H1 (cell line): ENCODE results near the gene KLHL7. TPM values are rescaled to one million over a fixed set of nuclear protein-coding genes. Genes with fewer than 3 reads are reported as not detected.

Source experiments
- CTCF ChIA-PET: fragments of 300-600 bp; sonication (Branson Sonifier 250); formaldehyde crosslinking; loops from one replicate; lab custom pipeline; 2021; ENCODE audit not compliant: partially characterized antibody; lab: Charles Lee
- POLR2A ChIA-PET: fragments of 300-600 bp; sonication (Branson Sonifier 250); formaldehyde crosslinking; loops from one replicate; lab custom pipeline; 2021; ENCODE audit warnings: inconsistent platforms; ENCODE audit not compliant: partially characterized antibody; lab: Charles Lee
- DNase-seq, 2 experiments: peaks; one replicate each; pipeline versions ENCODE4 v3.0.0 to v3.0.0-alpha.2; 2010 to 2022; ENCODE audit warnings: low spot score in 2 of 2, low read depth in 1 of 2, mixed read lengths in 1 of 2
- FAIRE-seq: peaks from 2 replicates; lab custom pipeline; 2011; peaks lifted over from hg19 to GRCh38; lab: Jason Lieb, UNC
- H2AFZ ChIP-seq: 2 replicates; pipeline ENCODE4 v1.8.1; 2012; ENCODE audit warnings: low read length, inconsistent platforms
- H2AK5ac ChIP-seq: 2 replicates; pipeline ENCODE4 v1.6.1; 2013; ENCODE audit warnings: low read depth, low read length
- H2BK120ac ChIP-seq: replicated peaks from 2 replicates; pipeline ENCODE3; 2013; ENCODE audit warnings: low read depth, low read length, inconsistent platforms
- H2BK12ac ChIP-seq: 2 replicates; pipeline ENCODE4 v1.6.1; 2013; ENCODE audit warnings: low read depth, low read length
- H2BK15ac ChIP-seq: 2 replicates; pipeline ENCODE4 v1.6.1; 2013; ENCODE audit warnings: low read length
- H2BK20ac ChIP-seq: 2 replicates; pipeline ENCODE4 v1.6.1; 2013; ENCODE audit warnings: low read length
- H2BK5ac ChIP-seq: 2 replicates; pipeline ENCODE4 v1.6.1; 2013; ENCODE audit warnings: low read depth, low read length
- H3K14ac ChIP-seq: 2 replicates; pipeline ENCODE4 v1.6.1; 2013; ENCODE audit warnings: inconsistent platforms; ENCODE audit not compliant: insufficient read length
- H3K18ac ChIP-seq: 2 replicates; pipeline ENCODE4 v1.6.1; 2013; ENCODE audit warnings: low read length; ENCODE audit errors: extremely low read depth
- H3K23ac ChIP-seq: 2 replicates; pipeline ENCODE4 v1.6.1; 2013; ENCODE audit warnings: inconsistent platforms; ENCODE audit not compliant: insufficient read length
- H3K23me2 ChIP-seq: 2 replicates; pipeline ENCODE4 v1.6.1; 2013; ENCODE audit warnings: low read depth, low read length
- H3K27ac ChIP-seq: 2 replicates; pipeline ENCODE4 v1.6.1; 2011; ENCODE audit warnings: low read depth, low read length, inconsistent platforms
- H3K27me3 ChIP-seq, 4 experiments: replicated peaks in 1 of 4; 1 replicate in 1 of 4; 2 replicates in 3 of 4; pipeline versions ENCODE4 v1.6.1 to v1.8.1; 2011 to 2013; ENCODE audit warnings: low read length in 3 of 4, mild to moderate bottlenecking in 3 of 4, inconsistent platforms in 2 of 4, mixed read lengths in 2 of 4, moderate library complexity in 1 of 4; ENCODE audit not compliant: control insufficient read depth in 3 of 4, insufficient read depth in 3 of 4; ENCODE audit errors: extremely low read depth in 1 of 4
- H3K36me3 ChIP-seq, 4 experiments: 2 replicates each; pipeline versions ENCODE4 v1.6.1 to v1.8.1; 2011 to 2013; ENCODE audit warnings: mild to moderate bottlenecking in 4 of 4, low read length in 3 of 4, moderate library complexity in 2 of 4, control low read depth in 1 of 4, inconsistent platforms in 1 of 4; ENCODE audit not compliant: insufficient read depth in 4 of 4, control insufficient read depth in 2 of 4
- H3K4ac ChIP-seq: replicated peaks from 2 replicates; pipeline ENCODE3; 2013; ENCODE audit warnings: low read length, low read depth, mixed read lengths, inconsistent platforms; ENCODE audit not compliant: insufficient read length
- H3K4me1 ChIP-seq, 4 experiments: replicated peaks in 1 of 4; 1 replicate in 1 of 4; 2 replicates in 3 of 4; pipeline versions ENCODE4 v1.6.1 to v1.8.1; 2011 to 2013; ENCODE audit warnings: low read length in 3 of 4, inconsistent platforms in 2 of 4, mixed read lengths in 1 of 4; ENCODE audit not compliant: insufficient read depth in 4 of 4, control insufficient read depth in 3 of 4
- H3K4me2 ChIP-seq, 2 experiments: 2 replicates each; pipeline versions ENCODE4 v1.6.1 to v1.8.1; 2011 to 2013; ENCODE audit warnings: low read depth in 2 of 2, low read length in 2 of 2, control low read depth in 1 of 2, inconsistent platforms in 1 of 2, mild to moderate bottlenecking in 1 of 2; ENCODE audit not compliant: insufficient read depth in 1 of 2
- H3K4me3 ChIP-seq, 4 experiments: fragments of 200-600, 300-600 bp in 1 of 4; sonication (generic), shearing (Covaris generic), sonication (Bioruptor Twin) in 1 of 4; 2 replicates each; pipeline versions ENCODE4 v1.5.1 to v1.8.1; 2011 to 2016; ENCODE audit warnings: low read length in 4 of 4, low read depth in 3 of 4, control low read depth in 2 of 4, inconsistent platforms in 2 of 4, mild to moderate bottlenecking in 2 of 4, mixed read lengths in 1 of 4, moderate library complexity in 1 of 4; ENCODE audit not compliant: insufficient read depth in 2 of 4; ENCODE audit errors: extremely low read depth in 1 of 4
- H3K56ac ChIP-seq: replicated peaks from 2 replicates; pipeline ENCODE3; 2013; ENCODE audit warnings: low read depth, mild to moderate bottlenecking, mixed read lengths, low read length, inconsistent platforms; ENCODE audit not compliant: insufficient read length
- H3K79me1 ChIP-seq: 2 replicates; pipeline ENCODE4 v1.6.1; 2013; ENCODE audit warnings: low read depth, low read length, control low read depth
- H3K79me2 ChIP-seq, 2 experiments: 2 replicates each; pipeline versions ENCODE4 v1.6.1 to v1.8.1; 2012 to 2013; ENCODE audit warnings: low read length in 2 of 2, mild to moderate bottlenecking in 2 of 2, inconsistent platforms in 1 of 2; ENCODE audit not compliant: insufficient read depth in 2 of 2, control insufficient read depth in 1 of 2
- H3K9ac ChIP-seq, 4 experiments: replicated peaks in 1 of 4; 1 replicate in 1 of 4; 2 replicates in 3 of 4; pipeline versions ENCODE4 v1.6.1 to v1.8.1; 2011 to 2013; ENCODE audit warnings: low read depth in 3 of 4, low read length in 3 of 4, control low read depth in 2 of 4, mild to moderate bottlenecking in 2 of 4, moderate library complexity in 2 of 4, inconsistent platforms in 1 of 4; ENCODE audit errors: extremely low read depth in 1 of 4
- H3K9me3 ChIP-seq, 2 experiments: 2 replicates each; pipeline versions ENCODE4 v1.6.1 to v1.8.1; 2012 to 2013; ENCODE audit warnings: mild to moderate bottlenecking in 2 of 2, moderate library complexity in 2 of 2, control low read depth in 1 of 2, inconsistent platforms in 1 of 2, low read depth in 1 of 2, low read length in 1 of 2, mixed read lengths in 1 of 2; ENCODE audit not compliant: insufficient read depth in 2 of 2
- H4K20me1 ChIP-seq, 2 experiments: replicated peaks in 1 of 2; 2 replicates each; pipeline versions ENCODE3 to v1.8.1; 2011 to 2013; ENCODE audit warnings: inconsistent platforms in 2 of 2, low read length in 2 of 2, mild to moderate bottlenecking in 1 of 2; ENCODE audit not compliant: insufficient read depth in 2 of 2, control insufficient read depth in 1 of 2
- H4K5ac ChIP-seq: 2 replicates; pipeline ENCODE4 v1.6.1; 2013; ENCODE audit warnings: low read length, low read depth, mixed read lengths, inconsistent platforms; ENCODE audit not compliant: insufficient read length
- H4K8ac ChIP-seq: 2 replicates; pipeline ENCODE4 v1.8.0; 2013; ENCODE audit warnings: mild to moderate bottlenecking, moderate library complexity, low read length, inconsistent platforms; ENCODE audit not compliant: insufficient read depth; ENCODE audit errors: extremely low read depth
- H4K91ac ChIP-seq: replicated peaks from 2 replicates; pipeline ENCODE3; 2013; ENCODE audit warnings: low read length, mixed read lengths, inconsistent platforms; ENCODE audit not compliant: insufficient read length
- ASH2L ChIP-seq: fragments of 200-600, 300-600 bp; sonication (generic); IDR thresholded peaks from one replicate; pipeline ENCODE4 v1.7.1; 2017; ENCODE audit warnings: low read length
- BACH1 ChIP-seq: IDR thresholded peaks from 2 replicates; pipeline ENCODE4 v1.6.1; 2012; ENCODE audit warnings: low read length, improper control_type of control experiment
- CBX5 ChIP-seq: fragments of 300-800, 300-1000 bp; sonication (generic); IDR thresholded peaks from 2 replicates; pipeline ENCODE4 v1.7.1; 2016; ENCODE audit warnings: antibody characterized with exemption, low read length, low read depth
- CREB1 ChIP-seq: IDR thresholded peaks from 2 replicates; pipeline ENCODE4 v1.6.1; 2012; ENCODE audit warnings: inconsistent platforms
- EGR1 ChIP-seq: IDR thresholded peaks from 2 replicates; pipeline ENCODE4 v1.6.1; 2011; ENCODE audit warnings: low read depth, low read length, borderline replicate concordance
- MAFK ChIP-seq: IDR thresholded peaks from 2 replicates; pipeline ENCODE4 v1.6.1; 2012; ENCODE audit warnings: low read depth, mild to moderate bottlenecking, improper control_type of control experiment, low read length
- NRF1 ChIP-seq: IDR thresholded peaks from 2 replicates; pipeline ENCODE4 v1.6.1; 2011; ENCODE audit warnings: mild to moderate bottlenecking, low read depth, low read length, improper control_type of control experiment
- POLR2A ChIP-seq, 2 experiments: IDR thresholded peaks; 1 replicate in 1 of 2; 2 replicates in 1 of 2; pipeline ENCODE4 v1.6.1; 2011; ENCODE audit warnings: low read depth in 2 of 2, low read length in 2 of 2, mild to moderate bottlenecking in 2 of 2; ENCODE audit errors: control extremely low read depth in 1 of 2
- POU5F1 ChIP-seq: IDR thresholded peaks from 2 replicates; pipeline ENCODE4 v1.6.1; 2011; ENCODE audit warnings: low read depth, mild to moderate bottlenecking, low read length, moderate library complexity
- SRF ChIP-seq: IDR thresholded peaks from 2 replicates; pipeline ENCODE4 v1.6.1; 2011; ENCODE audit warnings: mild to moderate bottlenecking, low read depth, low read length, moderate library complexity
- TAF7 ChIP-seq: optimal IDR thresholded peaks from 2 replicates; pipeline ENCODE3; 2011; ENCODE audit warnings: low read depth, mild to moderate bottlenecking, inconsistent platforms, low read length, moderate library complexity, borderline replicate concordance
- TCF12 ChIP-seq: IDR thresholded peaks from 2 replicates; pipeline ENCODE4 v1.6.1; 2011; ENCODE audit warnings: low read depth, mild to moderate bottlenecking, low read length
- WGBS, 2 experiments: shearing (Covaris generic) in 1 of 2; methylation state at CpG; one replicate each; pipeline versions ENCODE4 v1.1.6 to v1.1.7; 2013 to 2015; ENCODE audit warnings: low lambda C conversion rate in 2 of 2, mixed read lengths in 2 of 2, inconsistent platforms in 1 of 2, low coverage in 1 of 2, missing lambda C conversion rate in 1 of 2; ENCODE audit not compliant: insufficient replicate concordance in 2 of 2, insufficient coverage in 1 of 2, insufficient read length in 1 of 2; ENCODE audit errors: extremely low coverage in 1 of 2, missing lambda C conversion rate in 1 of 2; 5-methylcytosine and 5-hydroxymethylcytosine counted together
- polyA plus RNA-seq, 7 experiments: library from polyadenylated mRNA; depleted of rRNA in 3 of 7; stranded (reverse) in 5 of 7; unstranded in 2 of 7; fragments of >200 nt in 5 of 7; fragments of 200-250 nt in 2 of 7; gene quantifications; 1 replicate in 5 of 7; 2 replicates in 1 of 7; 4 replicates in 1 of 7; pipeline versions ENCODE4 v1.2.1 to v1.2.3, GENCODE V29; 2011 to 2013; ENCODE audit warnings: missing spikeins in 2 of 7, mixed read lengths in 2 of 7
- total RNA-seq: library from RNA; stranded (reverse); fragmentation: NEBNext Ultra II Directional; extraction: Animal tissue kit (Norgen Biotek cat#: 25700); gene quantifications from 2 replicates; pipeline ENCODE4 v1.2.1, GENCODE V29; 2021

Gene KLHL7
- total and polyA plus RNA-seq, 2 of the 8 experiments (the other 6 are each of a cell fraction or from before 2014, with no cell fraction given): 65.3 to 115 TPM

GRCh38 chr7:23093546-23093945 is 12.0 kb upstream of the KLHL7 start:
- no peaks in the 10 kb centered on the region for H3K27me3 ChIP-seq
- H3K4me3 ChIP-seq: no peak overlapping the region
- H3K9ac ChIP-seq: no peak overlapping the region
- no peak overlapping the region for H2AK5ac ChIP-seq
- H3K23me2 ChIP-seq: no peaks in the 10 kb centered on the region
- H3K79me1 ChIP-seq: no peaks in the 10 kb centered on the region
- H3K79me2 ChIP-seq: no peaks in the 10 kb centered on the region
- ChIA-PET POLR2A (no interaction called here), CTCF (no interaction called here)
- H3K9me3 ChIP-seq: peaks cover 0 to 2% of the 10 kb centered on the region in 2 experiments; a peak in 1 of 4 replicates
- H3K18ac ChIP-seq: no peak overlapping the region
- no peak overlapping the region for H3K56ac ChIP-seq
- 86% methylated on average over 1 of the region's 1 CpG; no CpG with 5 or more reads in 1 of the 2 experiments for WGBS, 2 experiments
- no peak overlapping the region for H3K23ac ChIP-seq
- no peaks in the 10 kb centered on the region for H3K4me1 ChIP-seq
- DNase-seq (no peak), FAIRE-seq (no peak)
- H3K14ac ChIP-seq: no peak overlapping the region
- H3K4me2 ChIP-seq: no peak overlapping the region
- no peak overlapping the region for H2AFZ ChIP-seq
- H2BK5ac ChIP-seq: no peak overlapping the region
- H4K91ac ChIP-seq: no peak overlapping the region
- H3K4ac ChIP-seq: no peak overlapping the region
- TF ChIP-seq TAF7 (no peak), TCF12 (no peak), ASH2L (no peak), BACH1 (no peak), POLR2A (IDR thresholded peaks at IDR 0.05; ENCODE audit: control extremely low read depth in 1 of 2, low read depth in 2 of 2, low read length in 2 of 2) (no peak), CREB1 (no peak), POU5F1 (no peak), MAFK (no peak), SRF (no peak), EGR1 (no peak), NRF1 (no peak), CBX5 (no peak)
- H4K20me1 ChIP-seq: no peaks in the 10 kb centered on the region
- no peak overlapping the region for H3K27ac ChIP-seq
- no peak overlapping the region for H2BK15ac ChIP-seq
- H4K5ac ChIP-seq: no peak overlapping the region
- no peak overlapping the region for H2BK12ac ChIP-seq
- no peak overlapping the region for H4K8ac ChIP-seq
- H2BK120ac ChIP-seq: no peak overlapping the region
- no peak overlapping the region for H2BK20ac ChIP-seq
- H3K36me3 ChIP-seq: no peaks in the 10 kb centered on the region
